GM12892 (cell line): ENCODE results near the gene HSPA12A.

Experiments
- DNase-seq: peaks from one replicate; pipeline ENCODE4 v3.0.0; 2011; ENCODE audit not compliant: insufficient read length
- FAIRE-seq: peaks from 2 replicates; lab custom pipeline; 2011; peaks lifted over from hg19 to GRCh38; lab: Jason Lieb, UNC
- POLR2A ChIP-seq: IDR thresholded peaks from 2 replicates; pipeline ENCODE4 v1.6.1; 2011; ENCODE audit warnings: low read depth, low read length, control low read depth
- POLR2AphosphoS5 ChIP-seq: IDR thresholded peaks from 2 replicates; pipeline ENCODE4 v1.6.1; 2011; ENCODE audit warnings: low read depth, low read length, control low read depth
- TAF1 ChIP-seq: IDR thresholded peaks from 2 replicates; pipeline ENCODE4 v1.6.1; 2011; ENCODE audit warnings: low read depth, mild to moderate bottlenecking, control low read depth, low read length, borderline replicate concordance

The HSPA12A gene

GRCh38 chr10:116626815-116627214 lies 115.6 kb downstream of the HSPA12A start:
- FAIRE-seq (no peak), DNase-seq (no peak)
- TF ChIP-seq POLR2A, result no peak

- DNase-seq, result no peak
- FAIRE-seq, result no peak
- TF ChIP-seq TAF1 (no peak), POLR2A (no peak), POLR2AphosphoS5 (no peak)
These were observed 116.5 kb downstream of the HSPA12A start for GRCh38 chr10:116625845-116626244.

GRCh38 chr10:116621934-116622655 lies 120.3 kb downstream of the HSPA12A start:
- DNase-seq, result no peak
- TF ChIP-seq POLR2AphosphoS5, result no peak
- TF ChIP-seq TAF1, result no peak
- TF ChIP-seq POLR2A, result no peak

GRCh38 chr10:116621476-116621875 lies 120.9 kb downstream of the HSPA12A start:
- no peak for TF ChIP-seq POLR2A
- TF ChIP-seq POLR2AphosphoS5, result no peak
- TF ChIP-seq TAF1, result no peak
- FAIRE-seq (no peak), DNase-seq (no peak)

More at GRCh38 chr10:116621934-116622655, 120.3 kb downstream of the HSPA12A start:
- FAIRE-seq, result no peak
